NK-92 (cell line): ENCODE results near the gene GRXCR2.
"Not testable (repeated sequence)": the region's sequence is repeated elsewhere in the genome, so short reads cannot be mapped to it uniquely, and the experiment has no call there.

Experiments
- DNase-seq: peaks from one replicate; lab custom pipeline; 2025; ENCODE audit not compliant: unreplicated experiment; lab: John Stamatoyannopoulos, UW

GRXCR2 gene

GRCh38 chr5:145836241-145836640 lies 36.6 kb downstream of the GRXCR2 start:
- DNase-seq = not testable (repeated sequence)

GRCh38 chr5:145835848-145836239 lies 37.0 kb downstream of the GRXCR2 start:
- no peak for DNase-seq

GRCh38 chr5:145834917-145835847 lies 37.6 kb downstream of the GRXCR2 start, which contains the start of gene PRELID2:
TSS of gene PRELID2 (minus strand) at chr5:145835342. CDS start at chr5:145835251, 91 bp downstream.
- no peak for DNase-seq

GRCh38 chr5:145834554-145834916 lies 38.3 kb downstream of the GRXCR2 start:
- DNase-seq = no peak

GRCh38 chr5:145833631-145834200 lies 39.1 kb downstream of the GRXCR2 start:
- no peak for DNase-seq

- no peak for DNase-seq
Observed at GRCh38 chr5:145830594-145830993, 42.2 kb downstream of the GRXCR2 start.

- DNase-seq = no peak
Observed at GRCh38 chr5:145829708-145830361, 43.0 kb downstream of the GRXCR2 start.

- no peak for DNase-seq
Observed at GRCh38 chr5:145826895-145827674, 45.7 kb downstream of the GRXCR2 start.

GRCh38 chr5:145825751-145826180 lies 47.0 kb downstream of the GRXCR2 start:
- no peak for DNase-seq

GRCh38 chr5:145824040-145824439 lies 48.8 kb downstream of the GRXCR2 start:
- DNase-seq = no peak

GRCh38 chr5:145818604-145819003 lies 54.2 kb downstream of the GRXCR2 start:
- no peak for DNase-seq

- DNase-seq = no peak
Observed at GRCh38 chr5:145812877-145813276, 59.9 kb downstream of the GRXCR2 start.

GRCh38 chr5:145811834-145812625 lies 60.8 kb downstream of the GRXCR2 start:
- DNase-seq = no peak
